A549 (cell line): Measurements from ENCODE around the gene TCF12. TPM values are rescaled to one million over a fixed set of nuclear protein-coding genes. Genes with fewer than 3 reads are reported as not detected.
A peak's percentile ranks its signal among the peaks of the same experiment; 100 is the strongest.
"Not testable (repeated sequence)": the region's sequence is repeated elsewhere in the genome, so short reads cannot be mapped to it uniquely, and the experiment has no call there.

Experiments
- ATAC-seq, 2 experiments: fragments of 200-7000 bp in 1 of 2; fragments of >200 bp in 1 of 2; cut with Nextera tagmentation in 1 of 2; cut with Tn5 transposase in 1 of 2; 3 replicates each; pipeline versions ENCODE4 v1.8.0 to v1.9.1; 2018 to 2020; ENCODE audit warnings: mild to moderate bottlenecking in 1 of 2, moderate library complexity in 1 of 2
- CTCF ChIA-PET: fragments of 300-600 bp; sonication (Branson Sonifier 250); formaldehyde crosslinking; extraction: SDS; loops from one replicate; lab custom pipeline; 2021; ENCODE audit warnings: antibody characterized with exemption, inconsistent platforms; lab: Yijun Ruan, JAX
- POLR2A ChIA-PET: fragments of 350-600 bp; formaldehyde crosslinking; extraction: SDS; loops from one replicate; lab custom pipeline; 2021; ENCODE audit warnings: antibody characterized with exemption, inconsistent platforms; lab: Yijun Ruan, JAX
- DNase-seq, 2 experiments: peaks; one replicate each; pipeline versions ENCODE4 v3.0.0 to v3.0.0-alpha.2; 2011 to 2016; ENCODE audit warnings: low read depth in 1 of 2, low spot score in 1 of 2
- FAIRE-seq: peaks from 2 replicates; lab custom pipeline; 2011; peaks lifted over from hg19 to GRCh38; lab: Jason Lieb, UNC
- H3K27ac ChIP-seq, 2 experiments: fragments of >200 bp; sonication (Bioruptor Twin); formaldehyde crosslinking; 3 replicates each; pipeline ENCODE4 v1.5.1; 2016 to 2017
- H3K4me1 ChIP-seq: fragments of >200 bp; sonication (Bioruptor Twin); formaldehyde crosslinking; 3 replicates; pipeline ENCODE4 v1.6.1; 2016
- H3K4me2 ChIP-seq: fragments of >200 bp; sonication (Bioruptor Twin); formaldehyde crosslinking; 3 replicates; pipeline ENCODE4 v1.6.1; 2016
- H3K4me3 ChIP-seq: fragments of >200 bp; sonication (Bioruptor Twin); formaldehyde crosslinking; 3 replicates; pipeline ENCODE4 v1.5.1; 2016
- H3K9me3 ChIP-seq: fragments of >200 bp; sonication (Bioruptor Twin); formaldehyde crosslinking; 3 replicates; pipeline ENCODE4 v1.6.1; 2016
- CHD2 ChIP-seq: fragments of 150-350 bp; IDR thresholded peaks from 2 replicates; pipeline ENCODE4 v1.6.1; 2014; ENCODE audit warnings: low read length; ENCODE audit not compliant: partially characterized antibody
- CHD4 ChIP-seq: fragments of 200-600 bp; sonication (generic); IDR thresholded peaks from 2 replicates; pipeline ENCODE4 v1.6.1; 2016; ENCODE audit warnings: antibody characterized with exemption, mild to moderate bottlenecking, borderline replicate concordance
- E2F6 ChIP-seq: IDR thresholded peaks from 2 replicates; pipeline ENCODE4 v1.6.1; 2012; ENCODE audit warnings: low read depth, borderline replicate concordance
- FOSB ChIP-seq: fragments of 250-450 bp; sonication (Bioruptor Pico); IDR thresholded peaks from 2 replicates; pipeline ENCODE4 v1.5.0; 2020; ENCODE audit warnings: mild to moderate bottlenecking, moderate library complexity
- FOSL2 ChIP-seq, 2 experiments: fragments of 450-650 bp in 1 of 2; fragments of >200 bp in 1 of 2; sonication (Bioruptor Twin) in 1 of 2; formaldehyde crosslinking; IDR thresholded peaks; 2 replicates each; pipeline versions ENCODE4 v1.5.0 to v1.6.1; 2016 to 2020; ENCODE audit warnings: mild to moderate bottlenecking in 1 of 2, moderate library complexity in 1 of 2
- FOXS1 ChIP-seq: fragments of 250-450 bp; sonication (Bioruptor Pico); IDR thresholded peaks from 2 replicates; pipeline ENCODE4 v1.5.0; 2020; ENCODE audit warnings: mild to moderate bottlenecking, moderate library complexity
- HEYL ChIP-seq: fragments of 250-450 bp; sonication (Bioruptor Pico); IDR thresholded peaks from 2 replicates; pipeline ENCODE4 v1.8.0; 2021; ENCODE audit warnings: mild to moderate bottlenecking, moderate library complexity
- HOXB5 ChIP-seq: fragments of 250-450 bp; sonication (Bioruptor Pico); IDR thresholded peaks from 2 replicates; pipeline ENCODE4 v1.5.0; 2020; ENCODE audit warnings: mild to moderate bottlenecking, moderate library complexity
- JUN ChIP-seq, 2 experiments: fragments of >200 bp; sonication (Bioruptor Twin); formaldehyde crosslinking; IDR thresholded peaks; 2 replicates in 1 of 2; 3 replicates in 1 of 2; pipeline ENCODE4 v1.6.1; 2016 to 2017
- JUNB ChIP-seq: fragments of >200 bp; sonication (Bioruptor Twin); formaldehyde crosslinking; IDR thresholded peaks from 2 replicates; pipeline ENCODE4 v1.6.1; 2016
- KDM1A ChIP-seq: fragments of 200-600 bp; sonication (generic); IDR thresholded peaks from 2 replicates; pipeline ENCODE4 v1.6.1; 2016; ENCODE audit warnings: low read depth, mild to moderate bottlenecking
- KDM5A ChIP-seq: fragments of 200-600 bp; sonication (generic); IDR thresholded peaks from 2 replicates; pipeline ENCODE4 v1.6.1; 2016; ENCODE audit warnings: antibody characterized with exemption, mild to moderate bottlenecking
- NFE2L2 ChIP-seq: fragments of 150-350 bp; conservative IDR thresholded peaks from 2 replicates; pipeline ENCODE4 v1.6.1; 2014; ENCODE audit warnings: low read length
- NR3C1 ChIP-seq: fragments of >200 bp; sonication (Bioruptor Twin); formaldehyde crosslinking; IDR thresholded peaks from 3 replicates; pipeline ENCODE4 v1.6.1; 2017
- POLR2AphosphoS2 ChIP-seq: conservative IDR thresholded peaks from 2 replicates; pipeline ENCODE4 v1.6.1; 2012; ENCODE audit warnings: low read length, improper control_type of control experiment, inconsistent platforms
- RAD21 ChIP-seq, 2 experiments: fragments of >200 bp in 1 of 2; sonication (Bioruptor Twin) in 1 of 2; formaldehyde crosslinking in 1 of 2; IDR thresholded peaks in 1 of 2; conservative IDR thresholded peaks in 1 of 2; 2 replicates in 1 of 2; 3 replicates in 1 of 2; pipeline ENCODE4 v1.6.1; 2012 to 2018; ENCODE audit warnings: inconsistent platforms in 1 of 2
- RARB ChIP-seq: fragments of 250-450 bp; sonication (Bioruptor Pico); IDR thresholded peaks from 2 replicates; pipeline ENCODE4 v1.8.0; 2021; ENCODE audit warnings: mild to moderate bottlenecking, moderate library complexity
- RCOR1 ChIP-seq: fragments of 150-350 bp; IDR thresholded peaks from 2 replicates; pipeline ENCODE4 v1.6.1; 2014; ENCODE audit warnings: antibody characterized with exemption, low read length, low read depth
- RFX5 ChIP-seq: fragments of 450-650 bp; IDR thresholded peaks from 2 replicates; pipeline ENCODE4 v1.7.1; 2014; ENCODE audit warnings: antibody characterized with exemption, mild to moderate bottlenecking, moderate library complexity
- SMC3 ChIP-seq: fragments of >200 bp; sonication (Bioruptor Twin); formaldehyde crosslinking; IDR thresholded peaks from 3 replicates; pipeline ENCODE4 v1.6.1; 2018; ENCODE audit warnings: inconsistent platforms
- ZFP36 ChIP-seq: fragments of 450-650 bp; IDR thresholded peaks from 2 replicates; pipeline ENCODE4 v1.6.1; 2014; ENCODE audit warnings: borderline replicate concordance; ENCODE audit not compliant: partially characterized antibody
- WGBS: methylation state at CpG from one replicate; pipeline ENCODE4 v1.1.6; 2017; ENCODE audit errors: missing lambda C conversion rate; 5-methylcytosine and 5-hydroxymethylcytosine counted together
- polyA plus RNA-seq, 4 experiments: library from polyadenylated mRNA; depleted of rRNA in 3 of 4; stranded (reverse); fragments of >200 nt; fragmentation: RNase III in 1 of 4; extraction: RNeasy Plus Mini Kit Qiagen cat#74134 plus additional on column Dnase treatment in 1 of 4; gene quantifications; 2 replicates in 3 of 4; 3 replicates in 1 of 4; pipeline ENCODE4 v1.2.3, GENCODE V29; 2011 to 2017

The TCF12 gene
- polyA plus RNA-seq, 2 of the 4 experiments (the other 2 are of a cell fraction), result 36.3 to 121 TPM

DNA sequence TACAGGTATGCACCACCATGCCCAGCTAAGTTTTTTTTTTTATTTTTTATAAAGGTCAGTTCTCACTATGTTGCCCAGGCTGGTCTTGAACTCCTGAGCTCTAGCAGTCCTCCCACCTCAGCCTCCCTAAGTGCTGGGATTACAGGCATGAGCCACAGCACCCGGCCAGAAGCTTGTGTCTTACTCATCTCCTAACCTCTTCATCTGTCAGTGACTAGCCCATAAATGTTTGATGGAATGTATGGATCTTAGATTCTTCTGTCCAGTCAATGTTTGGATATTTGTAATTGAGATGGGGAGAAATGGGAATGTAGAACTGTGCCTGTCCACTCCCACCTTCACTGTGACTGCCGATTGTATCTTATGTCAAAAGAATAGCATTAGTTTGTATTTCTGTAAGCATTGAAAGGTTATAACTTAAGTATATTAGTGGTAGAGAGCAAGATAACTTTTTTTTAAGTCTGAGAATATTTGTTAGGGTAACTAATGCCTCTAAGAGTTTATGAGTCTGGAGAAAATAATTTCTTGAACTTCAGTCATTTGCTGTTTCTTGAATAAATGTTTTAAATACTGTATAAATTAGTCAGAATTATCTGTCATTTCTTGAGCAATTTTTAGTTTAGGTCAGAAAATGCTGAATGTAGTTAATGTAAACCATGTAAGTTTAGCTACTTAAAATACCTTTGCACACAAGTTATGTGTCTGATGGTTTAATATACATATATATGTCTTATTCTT is 242.5 kb downstream of the TCF12 start:
- POLR2A ChIA-PET, result interaction anchor here (0.9 kb wide), 1 partner anchor 428 kb away, joined by 3 read pairs; the partner anchor contains the start of gene ZNF280D
- H3K27ac ChIP-seq, result no peak overlapping the region

DNA sequence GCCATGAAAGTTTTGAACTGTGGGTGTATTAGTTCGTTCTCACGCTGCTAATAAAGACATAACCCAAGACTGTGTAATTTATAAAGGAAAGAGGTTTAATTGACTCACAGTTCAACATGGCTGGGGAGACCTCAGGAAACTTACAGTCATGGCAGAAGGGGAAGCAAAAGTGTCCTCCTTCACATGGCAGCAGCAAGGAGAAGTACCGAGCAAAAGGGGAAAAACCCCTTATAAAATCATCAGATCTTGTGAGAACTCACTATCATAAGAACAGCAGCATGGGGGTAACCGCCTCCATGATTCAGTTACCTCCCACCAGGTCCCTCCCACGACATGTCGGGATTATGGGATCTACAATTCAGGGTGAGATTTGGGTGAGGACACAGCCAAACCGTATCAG is 245.8 kb downstream of the TCF12 start:
- ATAC-seq, H3K27ac ChIP-seq, DNase-seq, H3K9me3 ChIP-seq, H3K4me2 ChIP-seq, H3K4me3 ChIP-seq, FAIRE-seq, POLR2A ChIA-PET: not testable (repeated sequence)
- peaks cover 36% of the 10 kb centered on the region for H3K4me1 ChIP-seq
- CTCF ChIA-PET, result interaction anchor here (1.9 kb wide), 1 partner anchor 17 kb away, joined by 5 read pairs; no protein-coding TSS in a partner anchor
- WGBS, result 92% methylated on average over 7 of the region's 7 CpGs

More for the DNA sequence above, 242.5 kb downstream of the TCF12 start:
- peak; percentile 36 for FAIRE-seq
- H3K4me2 ChIP-seq, result no peak overlapping the region
- TF ChIP-seq FOSL2 (IDR thresholded peaks at IDR 0.05) (no peak), FOSL2 (CRISPR knock-in tag; IDR thresholded peaks at IDR 0.05) (no peak), JUN (IDR thresholded peaks at IDR 0.05) (no peak)
- peaks cover 30% of the 10 kb centered on the region for H3K4me1 ChIP-seq
- H3K4me3 ChIP-seq, result no peak overlapping the region
- DNase-seq, result peak in 1 of 2 experiments; percentile 24
- H3K9me3 ChIP-seq, result no peaks in the 10 kb centered on the region
- 11% methylated on average over 2 of the region's 2 CpGs for WGBS
- CTCF ChIA-PET, result interaction anchor here (0.6 to 5.1 kb wide), 7 partner anchors 11 to 339 kb away, joined by 3 to 25 read pairs (median 3); no protein-coding TSS in a partner anchor
- ATAC-seq, result peak in 1 of 2 experiments; percentile 79; a peak in 3 of 6 replicates

- FAIRE-seq (no peak), ATAC-seq (peak in 1 of 2 experiments; percentile 69; a peak in 3 of 6 replicates), DNase-seq (no peak)
- Histone ChIP-seq H3K4me1 (peaks cover 26% of the 10 kb centered on the region), H3K27ac (no peak overlapping the region), H3K9me3 (no peaks in the 10 kb centered on the region), H3K4me3 (no peak overlapping the region), H3K4me2 (no peak overlapping the region)
- no peak for TF ChIP-seq KDM5A
- no peak for TF ChIP-seq HEYL (CRISPR knock-in tag)
- TF ChIP-seq JUNB, result no peak
- TF ChIP-seq POLR2AphosphoS2, result no peak
- no peak for TF ChIP-seq FOSB (CRISPR knock-in tag)
- TF ChIP-seq RAD21 (conservative IDR thresholded peaks at IDR 0.05 in 1 of 2, IDR thresholded peaks at IDR 0.05 in 1 of 2), result no peak
- TF ChIP-seq CHD2, result no peak
- TF ChIP-seq FOXS1 (CRISPR knock-in tag), result no peak
- no peak for TF ChIP-seq JUN (IDR thresholded peaks at IDR 0.05)
- TF ChIP-seq ZFP36, result no peak
- no peak for TF ChIP-seq NFE2L2
- TF ChIP-seq SMC3, result no peak
- no peak for TF ChIP-seq NR3C1
- no peak for TF ChIP-seq FOSL2 (IDR thresholded peaks at IDR 0.05)
- no peak for TF ChIP-seq FOSL2 (CRISPR knock-in tag; IDR thresholded peaks at IDR 0.05)
- TF ChIP-seq E2F6, result no peak
- 49% methylated on average over 2 of the region's 2 CpGs for WGBS
- CTCF ChIA-PET, result interaction anchor here (0.7 to 1.9 kb wide), 4 partner anchors 10 to 141 kb away, joined by 3 to 8 read pairs (median 4); no protein-coding TSS in a partner anchor
- POLR2A ChIA-PET, result no interaction called here
Observed at GRCh38 chr15:57165992-57166391, 247.5 kb downstream of the TCF12 start.

DNA sequence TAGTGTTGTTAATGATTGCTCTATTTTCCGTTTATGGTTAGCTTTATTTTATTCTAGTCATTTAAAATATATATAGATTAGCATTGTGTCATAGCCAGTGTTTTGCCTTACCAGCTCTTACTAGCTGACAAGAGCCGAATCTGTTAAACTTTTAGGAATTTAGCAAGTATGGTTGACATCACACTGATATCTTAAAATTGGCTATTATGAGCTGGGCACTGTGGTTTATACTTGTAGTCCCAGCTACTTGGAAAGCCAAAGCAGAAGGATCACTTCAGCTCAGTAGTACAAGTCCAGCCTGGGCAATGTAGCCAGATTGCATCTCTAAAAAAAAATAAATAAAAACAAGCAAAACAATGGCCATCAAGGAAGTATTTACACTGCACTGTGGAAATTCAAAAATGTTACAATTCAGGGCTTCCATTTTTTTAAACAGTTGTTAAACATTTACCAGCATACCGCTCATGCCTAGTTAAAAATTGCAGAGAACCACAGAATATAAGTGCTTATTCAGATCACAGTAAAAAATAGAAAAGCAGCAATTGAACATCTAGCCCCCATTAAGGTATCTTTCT is 249.5 kb downstream of the TCF12 start:
- peak in 1 of 2 experiments; percentile 47; a peak in 1 of 6 replicates for ATAC-seq
- no peaks in the 10 kb centered on the region for H3K9me3 ChIP-seq
- WGBS, result 43% methylated on average over 3 of the region's 3 CpGs
- CTCF ChIA-PET, result interaction anchor here (1.0 kb wide), 1 partner anchor 16 kb away, joined by 3 read pairs; no protein-coding TSS in a partner anchor
- TF ChIP-seq RFX5 (no peak), HOXB5 (CRISPR knock-in tag) (no peak), KDM1A (no peak), RARB (CRISPR knock-in tag) (no peak), SMC3 (no peak), JUNB (no peak), RCOR1 (no peak), E2F6 (no peak), CHD4 (no peak), KDM5A (no peak)
- TF ChIP-seq, all 56 proteins: peak for 0
- Histone ChIP-seq H3K4me3 (no peak overlapping the region), H3K4me1 (peaks cover 25% of the 10 kb centered on the region), H3K27ac (no peak overlapping the region; a peak in 1 of 6 replicates), H3K4me2 (peak overlapping the region; percentile 56)
- no peak for DNase-seq
- FAIRE-seq, result peak; percentile 73
- POLR2A ChIA-PET, result no interaction called here
